ENCODE results near the gene LILRB2. TPM values are rescaled to one million over a fixed set of nuclear protein-coding genes. Genes with fewer than 3 reads are reported as not detected.
"Not testable (repeated sequence)": the region's sequence is repeated elsewhere in the genome, so short reads cannot be mapped to it uniquely, and the experiment has no call there.

Gene LILRB2
- total and polyA plus RNA-seq, 8 donors: 0.87 to 2.2 (median 1.2) TPM; not detected in 1

- no peak for DNase-seq
- peak overlapping the region in 3 of 5 donors; percentile 44 to 75 (median 65) for H3K27ac ChIP-seq
- H3K9me3 ChIP-seq: no peaks in the 10 kb centered on the region
Measured at GRCh38 chr19:54247106-54247930, 33.6 kb downstream of the LILRB2 start.

GRCh38 chr19:54245936-54246335, 35.0 kb downstream of the LILRB2 start:
- no peak overlapping the region for H3K4me3 ChIP-seq
- no peaks in the 10 kb centered on the region for H3K36me3 ChIP-seq
- H3K27ac ChIP-seq: no peak overlapping the region
- no peaks in the 10 kb centered on the region for H3K9me3 ChIP-seq
- 59 to 70% (median 60%) methylated on average over 3 of the region's 3 CpGs for WGBS, 5 donors
- peaks cover 0 to 33% (median 5%) of the 10 kb centered on the region in 3 donors for H3K27me3 ChIP-seq
- no peak for DNase-seq
- H3K4me1 ChIP-seq: peaks cover 0 to 16% (median 0%) of the 10 kb centered on the region in 4 donors
- intact Hi-C loops (cut with DNase I; ENCODE audit: low total_unique reads): loop anchor here (2.0 kb wide), 1 partner anchor 23 kb away; the partner anchor contains the start of gene LILRB3
- no peak for TF ChIP-seq CTCF (IDR thresholded peaks at IDR 0.05)
- TF ChIP-seq POLR2AphosphoS5 (IDR thresholded peaks at IDR 0.05): no peak
- TF ChIP-seq POLR2A (IDR thresholded peaks at IDR 0.05): no peak
- TF ChIP-seq EP300 (IDR thresholded peaks at IDR 0.05): no peak

More at GRCh38 chr19:54247106-54247930, 33.6 kb downstream of the LILRB2 start:
- intact Hi-C loops (cut with DNase I; ENCODE audit: low total_unique reads): loop anchor here (2.0 kb wide), 1 partner anchor 25 kb away; the partner anchor contains the start of gene LILRB3
- no peak for TF ChIP-seq EP300 (IDR thresholded peaks at IDR 0.05)
- TF ChIP-seq CTCF (IDR thresholded peaks at IDR 0.05): no peak
- TF ChIP-seq POLR2A (IDR thresholded peaks at IDR 0.05): no peak
- TF ChIP-seq POLR2AphosphoS5 (IDR thresholded peaks at IDR 0.05): no peak
- H3K4me3 ChIP-seq: no peak overlapping the region
- peaks cover 0 to 16% (median 0%) of the 10 kb centered on the region in 4 donors for H3K4me1 ChIP-seq
- no peaks in the 10 kb centered on the region for H3K36me3 ChIP-seq
- H3K27me3 ChIP-seq: peaks cover 0 to 38% (median 7%) of the 10 kb centered on the region in 3 donors
- WGBS, 5 donors: 74 to 83% (median 79%) methylated on average over 20 of the region's 20 CpGs

GRCh38 chr19:54243809-54244208, 37.1 kb downstream of the LILRB2 start:
- H3K27ac ChIP-seq; H3K36me3 ChIP-seq; H3K4me3 ChIP-seq; intact Hi-C loops (cut with DNase I; ENCODE audit: low total_unique reads); H3K9me3 ChIP-seq; DNase-seq: not testable (repeated sequence)
- Histone ChIP-seq H3K27me3 (peaks cover 0 to 32% (median 12%) of the 10 kb centered on the region in 3 donors), H3K4me1 (peaks cover 0 to 16% (median 0%) of the 10 kb centered on the region in 4 donors)
- WGBS, 5 donors: 64 to 66% methylated on average over 4 to 6 of the region's 8 CpGs; no CpG with 5 or more reads in 3 of the 5 donors

- Histone ChIP-seq H3K27me3 (peaks cover 0 to 22% (median 11%) of the 10 kb centered on the region in 3 donors), H3K4me3 (peak within 1 kb of the TSS in 1 of 4 donors; percentile 4)
- DNase-seq: peak in 1 of 2 donors; percentile 23
- H3K36me3 ChIP-seq; H3K9me3 ChIP-seq; H3K4me1 ChIP-seq; H3K27ac ChIP-seq; intact Hi-C loops (cut with DNase I; ENCODE audit: low total_unique reads): not testable (repeated sequence)
- WGBS, 5 donors: 71 to 76% methylated on average over 4 to 6 of the region's 6 CpGs; no CpG with 5 or more reads in 3 of the 5 donors
Measured at GRCh38 chr19:54242646-54243045, 38.3 kb downstream of the LILRB2 start, which contains the start of gene LILRA6. Gene LILRA6 (minus strand): TSS chr19:54242790.

- Histone ChIP-seq H3K27me3 (peaks cover 0 to 18% (median 7%) of the 10 kb centered on the region in 3 donors), H3K4me3 (peak overlapping the region in 1 of 4 donors; percentile 4)
- DNase-seq; H3K9me3 ChIP-seq; intact Hi-C loops (cut with DNase I; ENCODE audit: low total_unique reads); H3K36me3 ChIP-seq; H3K27ac ChIP-seq; H3K4me1 ChIP-seq: not testable (repeated sequence)
- WGBS, 5 donors: 64 to 70% (median 66%) methylated on average over 2 to 4 of the region's 4 CpGs; no CpG with 5 or more reads in 2 of the 5 donors
Measured at GRCh38 chr19:54242234-54242633, 38.7 kb downstream of the LILRB2 start.

GRCh38 chr19:54240372-54241336, 40.3 kb downstream of the LILRB2 start:
- peaks cover 0 to 12% (median 7%) of the 10 kb centered on the region in 3 donors for H3K27me3 ChIP-seq
- H3K27ac ChIP-seq; H3K36me3 ChIP-seq; H3K4me3 ChIP-seq; intact Hi-C loops (cut with DNase I; ENCODE audit: low total_unique reads); H3K4me1 ChIP-seq; H3K9me3 ChIP-seq: not testable (repeated sequence)
- 47 to 65% (median 61%) methylated on average over 11 to 19 of the region's 22 CpGs for WGBS, 5 donors
- peak in 1 of 2 donors; percentile 5 for DNase-seq

- intact Hi-C loops (cut with DNase I; ENCODE audit: low total_unique reads): not testable (repeated sequence)
- WGBS, 5 donors: 62 to 83% (median 68%) methylated on average over 6 to 16 of the region's 21 CpGs
Measured at GRCh38 chr19:54239491-54240371, 41.2 kb downstream of the LILRB2 start.

More at GRCh38 chr19:54239491-54240371, 41.2 kb downstream of the LILRB2 start:
- DNase-seq: peak in 1 of 2 donors; percentile 18
- H3K4me3 ChIP-seq, H3K4me1 ChIP-seq, H3K36me3 ChIP-seq, H3K27ac ChIP-seq, H3K9me3 ChIP-seq: not testable (repeated sequence)
- H3K27me3 ChIP-seq: peaks cover 0 to 16% (median 7%) of the 10 kb centered on the region in 3 donors

Measured in stomach (tissue), 9 donors.